ENCODE results near the gene GIMAP4.
"Not testable (repeated sequence)": the region's sequence is repeated elsewhere in the genome, so short reads cannot be mapped to it uniquely, and the experiment has no call there.

GIMAP4 gene

GRCh38 chr7:150567169-150567568 is at the start of gene GIMAP4:
TSS of gene GIMAP4 (plus strand) at chr7:150567390. CDS start at chr7:150569902, 2,512 bp downstream.
- H3K27ac ChIP-seq = no peak within 1 kb of the TSS
- ChIA-PET CTCF (no interaction called here), POLR2A (ENCODE audit: low non-redundant PET) (no interaction called here)
- DNase-seq (ENCODE audit: low spot score) = no peak
- TF ChIP-seq, protein P1, sequence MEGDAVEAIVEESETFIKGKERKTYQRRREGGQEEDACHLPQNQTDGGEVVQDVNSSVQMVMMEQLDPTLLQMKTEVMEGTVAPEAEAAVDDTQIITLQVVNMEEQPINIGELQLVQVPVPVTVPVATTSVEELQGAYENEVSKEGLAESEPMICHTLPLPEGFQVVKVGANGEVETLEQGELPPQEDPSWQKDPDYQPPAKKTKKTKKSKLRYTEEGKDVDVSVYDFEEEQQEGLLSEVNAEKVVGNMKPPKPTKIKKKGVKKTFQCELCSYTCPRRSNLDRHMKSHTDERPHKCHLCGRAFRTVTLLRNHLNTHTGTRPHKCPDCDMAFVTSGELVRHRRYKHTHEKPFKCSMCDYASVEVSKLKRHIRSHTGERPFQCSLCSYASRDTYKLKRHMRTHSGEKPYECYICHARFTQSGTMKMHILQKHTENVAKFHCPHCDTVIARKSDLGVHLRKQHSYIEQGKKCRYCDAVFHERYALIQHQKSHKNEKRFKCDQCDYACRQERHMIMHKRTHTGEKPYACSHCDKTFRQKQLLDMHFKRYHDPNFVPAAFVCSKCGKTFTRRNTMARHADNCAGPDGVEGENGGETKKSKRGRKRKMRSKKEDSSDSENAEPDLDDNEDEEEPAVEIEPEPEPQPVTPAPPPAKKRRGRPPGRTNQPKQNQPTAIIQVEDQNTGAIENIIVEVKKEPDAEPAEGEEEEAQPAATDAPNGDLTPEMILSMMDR (conservative IDR thresholded peaks at IDR 0.05; ENCODE audit: low read depth) = no peak

DNA sequence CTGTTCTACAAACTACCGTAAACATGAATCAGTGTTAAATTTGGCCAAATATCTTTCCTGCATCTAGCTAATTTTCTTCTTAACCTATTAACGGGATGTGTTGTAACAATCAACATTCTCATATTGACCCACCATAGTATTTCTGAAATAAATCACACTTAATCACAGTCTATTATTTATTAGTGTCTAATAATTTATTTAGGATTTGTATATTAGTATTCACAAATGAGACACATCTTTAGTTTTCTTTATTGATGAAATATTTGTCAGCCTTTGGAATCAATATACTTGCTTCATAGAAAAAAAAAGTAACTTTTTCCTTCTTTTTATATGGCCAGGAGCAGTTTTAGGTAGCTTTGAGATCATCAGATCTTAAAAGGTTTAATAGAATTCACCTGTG is 47.9 kb upstream of the GIMAP4 start:
- ChIA-PET CTCF (no interaction called here), POLR2A (ENCODE audit: low non-redundant PET) (no interaction called here)
- no peak for DNase-seq (ENCODE audit: low spot score)
- TF ChIP-seq, protein P1 (conservative IDR thresholded peaks at IDR 0.05; ENCODE audit: low read depth) = no peak
- H3K27ac ChIP-seq = no peak overlapping the region

GRCh38 chr7:150520145-150520544 is 47.0 kb upstream of the GIMAP4 start:
- CTCF ChIA-PET = no interaction called here
- no peak overlapping the region for H3K27ac ChIP-seq
- TF ChIP-seq, protein P1 (conservative IDR thresholded peaks at IDR 0.05; ENCODE audit: low read depth) = no peak
- DNase-seq (ENCODE audit: low spot score) = no peak
- POLR2A ChIA-PET (ENCODE audit: low non-redundant PET) = no interaction called here

DNA sequence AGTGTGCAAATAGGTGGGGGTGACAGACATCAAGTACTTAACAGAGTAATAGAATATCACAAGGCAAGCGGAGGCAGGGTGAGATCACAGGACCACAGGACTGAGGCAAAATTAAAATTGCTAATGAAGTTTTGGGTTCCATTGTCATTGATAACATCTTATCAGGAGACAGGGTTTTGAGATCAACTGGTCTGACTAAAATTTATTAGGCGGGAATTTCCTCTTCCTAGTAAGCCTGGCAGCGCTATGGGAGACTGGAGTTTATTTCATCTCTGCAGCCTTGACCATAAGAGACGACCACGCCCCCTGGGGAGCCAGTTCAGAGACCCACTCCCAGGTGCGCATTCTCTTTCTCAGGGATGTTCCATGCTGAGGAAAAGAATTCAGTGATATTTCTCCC is 44.3 kb upstream of the GIMAP4 start:
- CTCF ChIA-PET; DNase-seq (ENCODE audit: low spot score); H3K27ac ChIP-seq; POLR2A ChIA-PET (ENCODE audit: low non-redundant PET): not testable (repeated sequence)

- DNase-seq (ENCODE audit: low spot score) = no peak
- H3K27ac ChIP-seq = no peak overlapping the region
- CTCF ChIA-PET = no interaction called here
- POLR2A ChIA-PET (ENCODE audit: low non-redundant PET) = no interaction called here
- TF ChIP-seq, protein P1 (conservative IDR thresholded peaks at IDR 0.05; ENCODE audit: low read depth) = no peak
These were observed 43.2 kb upstream of the GIMAP4 start for GRCh38 chr7:150524018-150524417.

GRCh38 chr7:150531704-150532103 is 35.5 kb upstream of the GIMAP4 start:
- TF ChIP-seq, protein P1 (conservative IDR thresholded peaks at IDR 0.05; ENCODE audit: low read depth) = no peak
- no peak for DNase-seq (ENCODE audit: low spot score)
- H3K27ac ChIP-seq = no peak overlapping the region
- ChIA-PET CTCF (no interaction called here), POLR2A (ENCODE audit: low non-redundant PET) (no interaction called here)

DNA sequence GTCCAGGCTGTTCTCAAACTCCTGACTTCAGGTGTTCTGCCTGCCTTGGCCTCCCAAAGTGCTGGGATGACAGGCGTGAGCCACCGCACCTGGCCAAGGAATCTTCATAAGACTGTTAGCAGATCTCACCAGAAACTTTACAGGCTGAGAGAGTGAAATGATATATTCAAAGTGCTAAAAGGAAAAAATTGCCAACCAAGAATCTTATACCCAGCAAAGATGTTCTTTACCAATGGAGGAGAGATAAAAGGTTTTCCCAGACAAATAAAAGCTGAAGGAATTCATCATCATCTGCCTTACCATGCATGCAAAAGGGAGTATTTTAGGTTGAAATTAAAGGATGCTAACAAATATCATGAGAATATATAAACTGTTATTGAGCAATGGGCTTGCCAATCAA is 28.9 kb upstream of the GIMAP4 start:
- TF ChIP-seq, protein P1 (conservative IDR thresholded peaks at IDR 0.05; ENCODE audit: low read depth) = no peak
- no peak for DNase-seq (ENCODE audit: low spot score)
- POLR2A ChIA-PET (ENCODE audit: low non-redundant PET) = no interaction called here
- H3K27ac ChIP-seq = no peak overlapping the region
- CTCF ChIA-PET = no interaction called here

All from RWPE1 (cell line).